Measurements from ENCODE around the gene IL1R1.

- TF ChIP-seq POLR2A (IDR thresholded peaks at IDR 0.05) (no peak), CTCF (IDR thresholded peaks at IDR 0.05) (no peak)
Observed at GRCh38 chr2:102141970-102142828, at the start of gene IL1R1.
